ENCODE data around the gene PTP4A2. TPM values are rescaled to one million over a fixed set of nuclear protein-coding genes. Genes with fewer than 3 reads are reported as not detected.

The PTP4A2 gene
- 100 to 1,000 TPM; 409 to 419 TPM for total RNA-seq

DNA sequence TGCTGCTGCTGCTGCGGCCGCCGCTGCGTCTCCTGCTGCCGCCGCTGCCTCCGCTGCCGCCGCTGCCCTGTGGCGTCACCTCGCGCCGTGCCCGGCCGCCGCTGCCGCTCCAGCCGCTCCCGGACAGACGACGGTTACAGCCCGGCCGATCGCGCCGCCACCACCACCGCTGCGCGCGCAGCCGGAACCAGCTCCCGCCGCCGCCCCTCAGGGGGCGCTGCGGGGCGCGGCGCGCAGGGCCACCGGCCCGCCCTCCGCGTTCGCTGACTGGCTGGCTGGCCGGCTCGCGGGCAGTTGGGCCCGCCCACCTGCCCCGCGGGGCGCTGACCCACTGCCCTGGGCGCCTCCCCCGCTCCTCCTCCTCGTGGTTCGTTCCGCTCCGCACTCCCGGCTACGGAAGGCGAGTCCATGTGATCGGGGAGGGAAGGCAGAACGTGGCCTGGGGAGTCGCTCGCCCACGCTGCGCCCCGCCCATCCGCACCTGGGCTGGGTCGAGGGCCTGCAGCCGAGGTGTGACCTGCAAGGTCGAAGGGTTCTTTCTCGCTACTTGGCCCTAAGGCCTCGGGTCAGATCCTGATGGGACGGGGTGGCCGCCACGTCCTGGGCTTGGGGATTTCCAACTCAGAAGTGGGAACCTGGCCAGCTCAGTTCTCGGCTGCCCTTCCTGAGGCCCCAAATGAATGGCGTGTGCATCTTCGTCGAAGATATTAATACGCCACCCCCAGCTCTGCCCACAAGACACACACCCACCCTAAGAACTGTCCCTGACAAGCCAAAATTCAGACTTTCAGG, at the start of gene PTP4A2:
TSS of gene PTP4A2 (minus strand) at position 185 of the 792 bp plus-strand sequence. CDS start 19,303 bp downstream, outside the sequence.
- DNase-seq (peak; percentile 90), ATAC-seq (peak; percentile 73)
- Mint-ChIP-seq H3K4me3 (peak within 1 kb of the TSS; percentile 86), H3K27ac (peak within 1 kb of the TSS; percentile 99), H3K36me3 (ENCODE audit: low read depth) (peaks cover 36% of the 10 kb centered on the region), H3K27me3 (ENCODE audit: low read depth) (no peaks in the 10 kb centered on the region), H3K9me3 (ENCODE audit: insufficient read depth) (no peaks in the 10 kb centered on the region), H3K4me1 (ENCODE audit: low read depth) (peaks cover 70% of the 10 kb centered on the region)
- POLR2A ChIA-PET = interaction anchor here (0.6 to 8.8 kb wide), 21 partner anchors 8 to 624 kb away, joined by 3 to 157 read pairs (median 4); partner anchors contain the start of genes KHDRBS1, KPNA6, LCK and PEF1
- CTCF ChIA-PET = interaction anchor here (0.5 to 12.0 kb wide), 21 partner anchors 10 to 170 kb away, joined by 3 to 664 read pairs (median 4); partner anchors contain the start of gene KPNA6

DNA sequence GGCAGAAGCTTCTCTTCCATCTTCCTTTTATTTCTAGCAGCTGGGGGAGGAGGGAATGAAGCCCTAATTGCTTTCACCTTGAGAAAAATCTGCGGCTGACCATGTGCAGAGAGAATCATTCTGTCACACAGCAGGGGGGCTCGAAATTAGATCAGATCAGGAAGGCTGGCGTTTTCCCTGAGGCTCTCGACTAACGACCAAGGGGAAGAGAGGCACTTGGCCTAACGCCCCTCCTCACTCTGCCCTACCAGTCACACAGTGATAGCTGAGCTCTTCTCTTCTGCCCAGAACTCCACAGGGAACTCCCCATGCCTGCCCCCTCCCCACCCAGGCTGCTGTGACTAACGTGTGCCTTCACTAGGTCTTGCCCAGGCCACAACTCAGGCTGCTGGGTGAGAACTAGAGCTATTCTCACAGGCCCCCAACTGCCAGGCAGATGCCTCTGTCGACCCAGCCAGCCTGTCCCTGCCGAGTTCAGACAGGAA, 49.0 kb upstream of the PTP4A2 start:
- H3K27me3 Mint-ChIP-seq (ENCODE audit: low read depth) = no peaks in the 10 kb centered on the region
- no peak for DNase-seq
- no peak overlapping the region for H3K4me3 Mint-ChIP-seq
- peak overlapping the region; percentile 10 for H3K27ac Mint-ChIP-seq
- POLR2A ChIA-PET = interaction anchor here (0.6 kb wide), 1 partner anchor 77 kb away, joined by 5 read pairs; no protein-coding TSS in a partner anchor
- ATAC-seq = no peak
- H3K4me1 Mint-ChIP-seq (ENCODE audit: low read depth) = peaks cover 61% of the 10 kb centered on the region
- CTCF ChIA-PET = interaction anchor here (1.0 to 2.7 kb wide), 3 partner anchors 16 to 26 kb away, joined by 3 to 12 read pairs (median 4); no protein-coding TSS in a partner anchor
- peaks cover 6% of the 10 kb centered on the region for H3K9me3 Mint-ChIP-seq (ENCODE audit: insufficient read depth)
- H3K36me3 Mint-ChIP-seq (ENCODE audit: low read depth) = peaks cover 7% of the 10 kb centered on the region

DNA sequence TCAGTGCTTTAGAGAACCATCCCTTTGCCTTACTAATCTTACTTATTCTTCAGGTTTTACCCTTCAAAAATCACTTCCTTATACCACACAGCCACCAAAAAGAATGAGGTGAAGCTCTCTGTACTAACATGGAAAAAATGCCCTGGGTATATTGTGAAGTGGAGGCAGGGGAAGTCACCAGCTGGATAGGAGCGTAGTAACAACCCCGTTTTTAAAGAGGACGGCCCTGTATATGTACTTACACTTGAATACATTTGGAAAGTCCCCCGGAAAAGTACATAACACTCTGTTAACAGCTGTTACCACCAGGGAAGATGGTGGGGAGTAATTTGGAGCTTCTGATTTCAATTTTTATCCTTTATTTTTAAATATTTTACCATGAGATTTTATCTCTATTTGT, 47.3 kb upstream of the PTP4A2 start:
- DNase-seq (no peak), ATAC-seq (peak; percentile 38)
- H3K4me3 Mint-ChIP-seq = no peak overlapping the region
- H3K36me3 Mint-ChIP-seq (ENCODE audit: low read depth) = peaks cover 7% of the 10 kb centered on the region
- peaks cover 70% of the 10 kb centered on the region for H3K4me1 Mint-ChIP-seq (ENCODE audit: low read depth)
- ChIA-PET POLR2A (interaction anchor here (0.6 to 2.2 kb wide), 8 partner anchors 11 to 52 kb away, joined by 3 to 9 read pairs (median 4); partner anchors contain the start of gene KHDRBS1), CTCF (interaction anchor here (0.6 to 3.6 kb wide), 13 partner anchors 9 to 170 kb away, joined by 3 to 33 read pairs (median 4); partner anchors contain the start of genes PTP4A2 and SPOCD1)
- peaks cover 6% of the 10 kb centered on the region for H3K9me3 Mint-ChIP-seq (ENCODE audit: insufficient read depth)
- peak overlapping the region; percentile 95 for H3K27ac Mint-ChIP-seq
- H3K27me3 Mint-ChIP-seq (ENCODE audit: low read depth) = no peaks in the 10 kb centered on the region

DNA sequence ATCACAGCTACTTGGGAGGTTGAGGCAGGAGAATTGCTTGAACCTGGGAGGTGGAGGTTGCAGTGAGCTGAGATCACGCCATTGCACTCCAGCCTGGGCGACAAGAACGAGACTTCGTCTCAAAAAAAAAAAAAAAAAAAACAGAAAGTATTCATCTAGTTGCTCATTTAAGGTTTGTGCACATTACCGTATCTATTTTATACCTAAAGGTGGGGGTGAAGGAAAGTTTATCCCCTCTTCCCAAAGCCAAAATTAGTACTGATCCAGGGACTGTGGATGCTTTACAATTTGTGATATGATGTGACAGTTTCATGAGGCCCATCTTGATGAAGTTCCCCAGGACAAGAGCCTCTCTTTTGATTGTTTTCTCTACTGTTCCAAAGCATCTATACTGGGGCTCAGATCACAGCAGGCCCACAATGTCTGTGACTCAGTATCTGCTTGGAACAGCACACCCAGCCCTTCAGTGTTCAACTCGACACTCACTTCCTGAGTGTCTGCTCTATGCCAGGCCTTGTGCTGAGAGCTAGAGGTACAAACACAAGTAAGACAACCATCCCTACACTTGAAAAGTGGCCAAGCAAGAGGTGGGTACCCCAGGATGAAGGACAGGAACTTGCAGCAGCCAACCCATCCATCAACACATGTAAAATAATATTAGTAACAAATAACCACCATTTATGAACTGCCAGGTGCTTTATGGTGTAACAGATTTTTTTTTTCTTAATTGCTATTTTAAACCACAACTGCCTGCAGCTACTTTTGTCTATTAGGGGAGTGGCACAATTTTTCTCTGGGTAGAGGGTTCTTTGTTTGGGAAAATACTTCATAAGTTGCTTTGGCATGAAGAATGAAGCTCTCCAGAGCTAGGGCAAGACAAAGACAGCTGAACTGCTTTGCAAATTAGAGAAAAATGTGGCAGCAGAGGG, 46.5 kb upstream of the PTP4A2 start:
- peak; percentile 50 for DNase-seq
- POLR2A ChIA-PET = interaction anchor here (0.6 to 2.2 kb wide), 7 partner anchors 12 to 51 kb away, joined by 3 to 9 read pairs (median 4); partner anchors contain the start of gene KHDRBS1
- Mint-ChIP-seq H3K27ac (peak overlapping the region; percentile 95), H3K36me3 (ENCODE audit: low read depth) (peaks cover 7% of the 10 kb centered on the region), H3K4me1 (ENCODE audit: low read depth) (peaks cover 67% of the 10 kb centered on the region), H3K9me3 (ENCODE audit: insufficient read depth) (peaks cover 6% of the 10 kb centered on the region), H3K4me3 (peak overlapping the region; percentile 4), H3K27me3 (ENCODE audit: low read depth) (no peaks in the 10 kb centered on the region)
- CTCF ChIA-PET = interaction anchor here (0.9 to 3.6 kb wide), 11 partner anchors 8 to 170 kb away, joined by 3 to 33 read pairs (median 4); partner anchors contain the start of gene SPOCD1
- ATAC-seq = peak; percentile 70

DNA sequence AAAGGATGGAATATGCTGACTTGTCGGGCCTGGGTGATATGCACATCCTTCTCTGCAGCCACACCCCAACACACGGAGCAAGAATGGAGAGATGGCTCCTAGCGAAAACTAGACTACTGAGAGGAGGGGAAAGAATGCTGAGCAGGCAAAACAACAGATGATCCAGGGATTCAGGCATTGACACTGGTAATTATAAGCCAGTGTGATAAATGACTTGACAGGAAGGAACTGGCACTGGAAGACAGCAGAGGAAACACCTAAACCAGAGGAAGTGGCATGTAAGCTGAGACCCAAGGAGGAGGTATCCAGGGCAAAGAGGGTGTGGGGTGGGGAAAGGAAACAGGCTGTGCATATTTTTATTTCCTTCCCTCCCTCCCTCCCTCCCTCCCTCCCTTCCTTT, 43.8 kb upstream of the PTP4A2 start:
- no peaks in the 10 kb centered on the region for H3K27me3 Mint-ChIP-seq (ENCODE audit: low read depth)
- H3K27ac Mint-ChIP-seq = peak overlapping the region; percentile 89
- peaks cover 7% of the 10 kb centered on the region for H3K36me3 Mint-ChIP-seq (ENCODE audit: low read depth)
- CTCF ChIA-PET = interaction anchor here (0.6 kb wide), 1 partner anchor 36 kb away, joined by 3 read pairs; no protein-coding TSS in a partner anchor
- ATAC-seq = peak; percentile 71
- DNase-seq = peak; percentile 75
- H3K4me3 Mint-ChIP-seq = peak overlapping the region; percentile 42
- POLR2A ChIA-PET = interaction anchor here (0.9 to 1.6 kb wide), 4 partner anchors 18 to 337 kb away, joined by 3 to 4 read pairs (median 3); partner anchors contain the start of genes KHDRBS1, PEF1 and PTP4A2
- peaks cover 6% of the 10 kb centered on the region for H3K9me3 Mint-ChIP-seq (ENCODE audit: insufficient read depth)
- peaks cover 68% of the 10 kb centered on the region for H3K4me1 Mint-ChIP-seq (ENCODE audit: low read depth)

DNA sequence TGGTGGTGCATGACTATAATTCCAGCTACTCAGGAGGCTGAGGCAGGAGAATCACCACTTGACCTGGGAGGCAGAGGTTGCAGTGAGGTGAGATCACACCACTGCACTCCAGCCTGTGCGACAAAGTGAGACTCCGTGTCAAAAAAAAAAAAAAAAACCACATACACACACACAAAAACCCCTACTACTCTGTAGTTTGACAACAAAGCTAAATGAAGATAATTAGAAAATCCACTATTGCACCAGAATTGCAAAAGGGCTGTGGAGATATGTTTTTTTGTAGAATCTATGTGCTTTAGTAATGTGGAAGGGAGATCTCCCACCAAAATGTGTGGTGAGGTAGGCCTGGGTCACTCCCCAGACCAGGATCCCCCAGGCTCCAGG, 43.3 kb upstream of the PTP4A2 start:
- Mint-ChIP-seq H3K9me3 (ENCODE audit: insufficient read depth) (peaks cover 6% of the 10 kb centered on the region), H3K36me3 (ENCODE audit: low read depth) (peaks cover 7% of the 10 kb centered on the region), H3K4me1 (ENCODE audit: low read depth) (peaks cover 64% of the 10 kb centered on the region), H3K4me3 (peak overlapping the region; percentile 42), H3K27me3 (ENCODE audit: low read depth) (no peaks in the 10 kb centered on the region), H3K27ac (peak overlapping the region; percentile 89)
- POLR2A ChIA-PET = interaction anchor here (0.9 to 1.5 kb wide), 4 partner anchors 32 to 336 kb away, joined by 3 to 4 read pairs (median 4); partner anchors contain the start of genes KHDRBS1, PEF1 and PTP4A2
- DNase-seq (no peak), ATAC-seq (peak; percentile 35)
- CTCF ChIA-PET = interaction anchor here (0.6 to 0.9 kb wide), 3 partner anchors 18 to 58 kb away, joined by 3 to 4 read pairs (median 4); no protein-coding TSS in a partner anchor

DNA sequence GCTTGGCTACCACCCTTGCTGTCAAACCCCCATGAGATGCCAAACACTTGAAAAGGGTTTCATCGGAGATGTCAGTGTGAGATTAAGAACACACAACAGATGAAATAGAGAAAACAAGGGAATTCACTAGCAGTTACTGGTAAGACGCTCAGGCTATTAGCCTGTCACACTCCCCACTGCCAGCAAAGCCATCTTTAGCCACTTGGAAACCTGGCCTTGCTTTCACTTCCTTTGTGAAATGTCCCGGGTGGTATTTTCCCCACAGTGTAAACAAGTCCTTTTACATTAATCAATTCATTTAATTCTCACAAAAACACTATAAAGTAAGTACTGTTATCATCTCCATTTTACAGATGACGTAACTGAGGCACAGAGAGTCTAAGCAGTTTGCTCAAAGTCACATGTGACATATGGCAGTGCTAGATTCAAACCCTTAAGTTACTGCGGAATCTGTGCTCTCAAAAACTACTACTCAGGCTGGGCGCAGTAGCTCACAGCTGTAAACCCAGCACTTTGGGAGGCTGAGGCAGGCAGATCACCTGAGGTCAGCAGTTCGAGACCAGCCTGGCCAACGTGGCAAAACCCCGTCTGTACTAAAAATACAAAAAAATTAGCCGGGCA, 42.8 kb upstream of the PTP4A2 start:
- Mint-ChIP-seq H3K27ac (peak overlapping the region; percentile 89), H3K4me3 (no peak overlapping the region), H3K9me3 (ENCODE audit: insufficient read depth) (peaks cover 6% of the 10 kb centered on the region), H3K36me3 (ENCODE audit: low read depth) (peaks cover 7% of the 10 kb centered on the region), H3K27me3 (ENCODE audit: low read depth) (no peaks in the 10 kb centered on the region), H3K4me1 (ENCODE audit: low read depth) (peaks cover 64% of the 10 kb centered on the region)
- POLR2A ChIA-PET = interaction anchor here (0.9 to 1.5 kb wide), 2 partner anchors 32 to 336 kb away, joined by 3 to 4 read pairs; partner anchors contain the start of genes KHDRBS1 and PEF1
- CTCF ChIA-PET = interaction anchor here (0.7 to 1.5 kb wide), 3 partner anchors 17 to 58 kb away, joined by 4 read pairs; no protein-coding TSS in a partner anchor
- no peak for ATAC-seq
- DNase-seq = no peak

DNA sequence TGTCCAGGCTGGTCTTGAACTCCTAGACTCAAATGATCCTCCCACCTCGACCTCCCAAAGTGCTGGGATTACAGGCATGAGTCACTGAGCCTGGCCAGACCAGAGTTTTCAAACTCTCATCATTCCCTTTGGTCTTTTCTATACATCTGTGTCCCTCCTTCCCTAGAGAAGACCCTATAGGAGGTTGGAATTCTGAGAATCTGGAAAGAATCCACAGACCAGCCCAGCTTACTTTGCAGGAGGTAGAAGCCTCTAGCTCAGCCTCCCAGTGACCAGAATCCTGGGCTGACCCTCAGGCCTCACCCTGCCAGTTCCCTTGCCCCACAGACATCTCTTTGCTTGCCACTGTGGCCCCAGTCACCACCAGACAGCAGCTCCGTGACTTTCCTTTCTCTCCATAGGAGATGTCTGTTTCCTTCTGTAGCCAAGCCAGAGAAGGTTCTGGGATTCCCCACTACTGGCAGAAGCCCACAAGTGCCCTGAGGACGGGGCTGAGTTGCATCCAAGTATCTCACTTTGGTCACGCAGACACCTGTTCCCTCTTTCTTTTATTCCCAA, 40.8 kb upstream of the PTP4A2 start:
- ChIA-PET POLR2A (interaction anchor here (1.1 kb wide), 1 partner anchor 24 kb away, joined by 3 read pairs; no protein-coding TSS in a partner anchor), CTCF (interaction anchor here (0.7 to 1.5 kb wide), 4 partner anchors 11 to 270 kb away, joined by 3 to 5 read pairs (median 4); no protein-coding TSS in a partner anchor)
- ATAC-seq (no peak), DNase-seq (no peak)
- Mint-ChIP-seq H3K4me1 (ENCODE audit: low read depth) (peaks cover 49% of the 10 kb centered on the region), H3K27ac (no peak overlapping the region), H3K27me3 (ENCODE audit: low read depth) (peaks cover 8% of the 10 kb centered on the region), H3K4me3 (no peak overlapping the region), H3K36me3 (ENCODE audit: low read depth) (peaks cover 7% of the 10 kb centered on the region), H3K9me3 (ENCODE audit: insufficient read depth) (peaks cover 6% of the 10 kb centered on the region)

DNA sequence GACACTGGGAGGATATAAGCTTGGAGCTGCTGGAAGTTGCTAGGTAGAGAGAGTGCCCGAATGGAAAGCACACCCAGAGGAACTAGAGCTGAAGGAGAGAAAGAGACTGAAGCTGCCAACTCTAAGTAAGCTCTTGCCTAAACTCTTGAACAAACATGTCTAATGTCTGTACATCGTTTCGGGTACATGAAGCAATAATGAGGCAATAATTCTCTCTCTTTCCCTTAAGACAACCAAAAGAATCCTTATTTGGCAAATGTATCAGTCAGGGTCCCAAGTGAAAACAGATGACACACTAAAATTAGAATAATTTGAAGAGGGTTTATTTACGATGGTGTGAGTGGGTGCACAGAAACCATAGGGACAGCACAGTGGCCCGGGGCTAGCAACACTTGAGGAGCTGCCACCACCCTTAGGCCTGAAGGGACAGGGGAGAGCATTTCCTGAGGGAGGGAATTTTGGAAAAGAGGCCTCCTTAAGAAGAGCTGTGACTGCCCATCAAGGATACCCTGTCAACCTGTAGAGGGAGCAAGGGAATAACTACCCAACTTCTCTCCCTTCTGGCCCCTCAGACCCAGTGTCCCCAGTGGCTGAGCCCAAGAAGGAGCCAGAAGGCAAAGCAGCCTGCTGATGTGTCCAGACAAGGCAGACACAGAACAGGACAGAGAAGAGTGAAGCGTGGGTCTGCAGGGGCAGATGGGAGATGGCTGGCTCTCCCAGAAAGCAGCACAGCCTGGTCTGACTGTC, 39.4 kb upstream of the PTP4A2 start:
- ChIA-PET POLR2A (interaction anchor here (1.0 kb wide), 1 partner anchor 13 kb away, joined by 3 read pairs; no protein-coding TSS in a partner anchor), CTCF (interaction anchor here (0.7 to 3.1 kb wide), 8 partner anchors 7 to 85 kb away, joined by 3 to 14 read pairs (median 4); no protein-coding TSS in a partner anchor)
- H3K36me3 Mint-ChIP-seq (ENCODE audit: low read depth) = peaks cover 3% of the 10 kb centered on the region
- peak overlapping the region; percentile 58 for H3K27ac Mint-ChIP-seq
- H3K4me3 Mint-ChIP-seq = no peak overlapping the region
- DNase-seq (no peak), ATAC-seq (no peak)
- H3K4me1 Mint-ChIP-seq (ENCODE audit: low read depth) = peaks cover 35% of the 10 kb centered on the region
- peaks cover 8% of the 10 kb centered on the region for H3K27me3 Mint-ChIP-seq (ENCODE audit: low read depth)
- H3K9me3 Mint-ChIP-seq (ENCODE audit: insufficient read depth) = peaks cover 2% of the 10 kb centered on the region

All from activated CD8-positive, alpha-beta T cell treated with anti-CD3 and anti-CD28 coated beads, Interleukin-2, amount 10 ng/mL, durations not matched to agents 7 days and 5 days (primary cell).